ENCODE data around the gene RPL22. TPM values are rescaled to one million over a fixed set of nuclear protein-coding genes. Genes with fewer than 3 reads are reported as not detected.

RPL22 gene
- total RNA-seq, 1 experiment from 2014 or later = 441 TPM

DNA sequence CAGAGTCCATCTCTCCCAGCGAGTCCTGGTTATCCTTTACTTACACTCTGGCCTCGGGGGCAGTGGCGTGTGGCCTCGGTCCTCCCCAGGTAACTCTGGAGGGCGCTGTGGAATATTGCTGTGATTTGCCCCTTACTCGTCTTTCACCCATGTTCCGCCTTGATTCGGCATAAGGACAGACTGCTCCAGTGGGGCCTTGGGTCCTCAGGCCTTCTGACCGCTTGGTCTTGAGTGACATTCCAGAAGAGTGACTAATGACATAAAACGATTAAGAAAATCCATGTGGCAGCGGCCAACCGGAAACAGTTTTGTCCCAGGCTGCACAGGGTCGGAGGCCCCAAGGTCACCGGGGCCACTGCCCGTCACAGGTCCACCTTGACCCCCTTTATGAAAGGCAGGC, 25.3 kb upstream of the RPL22 start (continued):
- TF ChIP-seq, protein P1, sequence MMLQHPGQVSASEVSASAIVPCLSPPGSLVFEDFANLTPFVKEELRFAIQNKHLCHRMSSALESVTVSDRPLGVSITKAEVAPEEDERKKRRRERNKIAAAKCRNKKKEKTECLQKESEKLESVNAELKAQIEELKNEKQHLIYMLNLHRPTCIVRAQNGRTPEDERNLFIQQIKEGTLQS (CRISPR knock-in tag; conservative IDR thresholded peaks at IDR 0.05) = no peak

DNA sequence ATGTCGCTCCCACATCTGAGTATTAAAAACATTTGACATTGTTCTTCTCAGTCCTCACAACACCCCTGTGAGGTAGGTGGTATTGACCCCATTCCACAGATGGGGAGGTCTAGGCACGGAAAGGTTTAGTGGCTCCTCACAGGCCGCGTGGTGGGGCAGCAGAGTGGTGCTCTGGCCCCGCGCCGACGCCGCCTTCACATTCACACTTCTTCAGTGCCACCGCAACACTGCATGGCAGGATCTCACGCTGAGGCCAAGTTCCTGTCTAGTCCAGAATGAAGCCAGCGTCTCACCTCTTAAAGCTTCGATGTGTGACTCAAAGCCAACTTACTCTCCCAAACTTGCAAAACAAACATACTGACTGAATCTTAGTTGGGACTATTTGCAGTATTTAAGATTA, 24.2 kb upstream of the RPL22 start:
- Mint-ChIP-seq H3K4me1 (no peaks in the 10 kb centered on the region), H3K9me3 (no peaks in the 10 kb centered on the region), H3K27ac (no peak overlapping the region), H3K36me3 (peaks cover 46% of the 10 kb centered on the region), H3K27me3 (ENCODE audit: low read depth) (no peaks in the 10 kb centered on the region), H3K4me3 (no peak overlapping the region)
- DNase-seq (ENCODE audit: low spot score) (no peak), ATAC-seq (no peak)
- TF ChIP-seq, protein P2, sequence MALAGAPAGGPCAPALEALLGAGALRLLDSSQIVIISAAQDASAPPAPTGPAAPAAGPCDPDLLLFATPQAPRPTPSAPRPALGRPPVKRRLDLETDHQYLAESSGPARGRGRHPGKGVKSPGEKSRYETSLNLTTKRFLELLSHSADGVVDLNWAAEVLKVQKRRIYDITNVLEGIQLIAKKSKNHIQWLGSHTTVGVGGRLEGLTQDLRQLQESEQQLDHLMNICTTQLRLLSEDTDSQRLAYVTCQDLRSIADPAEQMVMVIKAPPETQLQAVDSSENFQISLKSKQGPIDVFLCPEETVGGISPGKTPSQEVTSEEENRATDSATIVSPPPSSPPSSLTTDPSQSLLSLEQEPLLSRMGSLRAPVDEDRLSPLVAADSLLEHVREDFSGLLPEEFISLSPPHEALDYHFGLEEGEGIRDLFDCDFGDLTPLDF (CRISPR knock-in tag; IDR thresholded peaks at IDR 0.05) = no peak
- TF ChIP-seq, protein P3, sequence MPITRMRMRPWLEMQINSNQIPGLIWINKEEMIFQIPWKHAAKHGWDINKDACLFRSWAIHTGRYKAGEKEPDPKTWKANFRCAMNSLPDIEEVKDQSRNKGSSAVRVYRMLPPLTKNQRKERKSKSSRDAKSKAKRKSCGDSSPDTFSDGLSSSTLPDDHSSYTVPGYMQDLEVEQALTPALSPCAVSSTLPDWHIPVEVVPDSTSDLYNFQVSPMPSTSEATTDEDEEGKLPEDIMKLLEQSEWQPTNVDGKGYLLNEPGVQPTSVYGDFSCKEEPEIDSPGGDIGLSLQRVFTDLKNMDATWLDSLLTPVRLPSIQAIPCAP (CRISPR knock-in tag; IDR thresholded peaks at IDR 0.05) = no peak
- no peak for TF ChIP-seq NR1H2 (CRISPR knock-in tag; IDR thresholded peaks at IDR 0.05)
- no peak for TF ChIP-seq EMX1 (CRISPR knock-in tag; IDR thresholded peaks at IDR 0.05)
- TF ChIP-seq RELA (CRISPR knock-in tag; IDR thresholded peaks at IDR 0.05; ENCODE audit: borderline replicate concordance) = no peak
- TF ChIP-seq, protein P4, sequence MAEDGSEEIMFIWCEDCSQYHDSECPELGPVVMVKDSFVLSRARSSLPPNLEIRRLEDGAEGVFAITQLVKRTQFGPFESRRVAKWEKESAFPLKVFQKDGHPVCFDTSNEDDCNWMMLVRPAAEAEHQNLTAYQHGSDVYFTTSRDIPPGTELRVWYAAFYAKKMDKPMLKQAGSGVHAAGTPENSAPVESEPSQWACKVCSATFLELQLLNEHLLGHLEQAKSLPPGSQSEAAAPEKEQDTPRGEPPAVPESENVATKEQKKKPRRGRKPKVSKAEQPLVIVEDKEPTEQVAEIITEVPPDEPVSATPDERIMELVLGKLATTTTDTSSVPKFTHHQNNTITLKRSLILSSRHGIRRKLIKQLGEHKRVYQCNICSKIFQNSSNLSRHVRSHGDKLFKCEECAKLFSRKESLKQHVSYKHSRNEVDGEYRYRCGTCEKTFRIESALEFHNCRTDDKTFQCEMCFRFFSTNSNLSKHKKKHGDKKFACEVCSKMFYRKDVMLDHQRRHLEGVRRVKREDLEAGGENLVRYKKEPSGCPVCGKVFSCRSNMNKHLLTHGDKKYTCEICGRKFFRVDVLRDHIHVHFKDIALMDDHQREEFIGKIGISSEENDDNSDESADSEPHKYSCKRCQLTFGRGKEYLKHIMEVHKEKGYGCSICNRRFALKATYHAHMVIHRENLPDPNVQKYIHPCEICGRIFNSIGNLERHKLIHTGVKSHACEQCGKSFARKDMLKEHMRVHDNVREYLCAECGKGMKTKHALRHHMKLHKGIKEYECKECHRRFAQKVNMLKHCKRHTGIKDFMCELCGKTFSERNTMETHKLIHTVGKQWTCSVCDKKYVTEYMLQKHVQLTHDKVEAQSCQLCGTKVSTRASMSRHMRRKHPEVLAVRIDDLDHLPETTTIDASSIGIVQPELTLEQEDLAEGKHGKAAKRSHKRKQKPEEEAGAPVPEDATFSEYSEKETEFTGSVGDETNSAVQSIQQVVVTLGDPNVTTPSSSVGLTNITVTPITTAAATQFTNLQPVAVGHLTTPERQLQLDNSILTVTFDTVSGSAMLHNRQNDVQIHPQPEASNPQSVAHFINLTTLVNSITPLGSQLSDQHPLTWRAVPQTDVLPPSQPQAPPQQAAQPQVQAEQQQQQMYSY (CRISPR knock-in tag; IDR thresholded peaks at IDR 0.05) = no peak
- CTCF ChIA-PET = interaction anchor here (1.2 kb wide), 1 partner anchor 17 kb away, joined by 4 read pairs; no protein-coding TSS in a partner anchor
- POLR2A ChIA-PET = no interaction called here

DNA sequence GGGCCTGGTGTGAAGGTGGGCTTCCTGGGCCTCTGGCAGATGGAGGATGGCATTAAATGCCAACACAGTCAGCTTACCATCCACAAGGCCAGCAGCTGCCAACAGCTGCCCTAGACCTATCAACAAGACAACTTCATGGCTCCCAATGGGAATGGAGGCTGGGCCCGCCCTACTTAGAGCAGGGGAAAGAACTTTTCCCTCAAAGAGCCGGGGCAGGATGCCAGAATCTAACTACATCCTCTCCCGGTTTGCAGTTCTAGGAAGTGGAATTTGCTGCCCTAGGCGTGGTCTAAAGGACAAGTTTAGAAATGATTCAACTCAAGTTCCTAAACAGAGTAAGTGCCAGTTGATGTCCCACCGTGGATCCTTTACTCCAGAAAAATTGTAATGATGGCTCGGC, 23.2 kb upstream of the RPL22 start:
- DNase-seq (ENCODE audit: low spot score) = no peak
- H3K27ac Mint-ChIP-seq = no peak overlapping the region
- no peaks in the 10 kb centered on the region for H3K27me3 Mint-ChIP-seq (ENCODE audit: low read depth)
- H3K36me3 Mint-ChIP-seq = peaks cover 46% of the 10 kb centered on the region
- POLR2A ChIA-PET = interaction anchor here (0.6 kb wide), 1 partner anchor 33 kb away, joined by 5 read pairs; no protein-coding TSS in a partner anchor
- ATAC-seq = no peak
- H3K4me3 Mint-ChIP-seq = no peak overlapping the region
- CTCF ChIA-PET = no interaction called here
- H3K4me1 Mint-ChIP-seq = no peaks in the 10 kb centered on the region
- no peaks in the 10 kb centered on the region for H3K9me3 Mint-ChIP-seq
- TF ChIP-seq SOX15 (CRISPR knock-in tag; IDR thresholded peaks at IDR 0.05) (no peak), EMX1 (CRISPR knock-in tag; IDR thresholded peaks at IDR 0.05) (no peak), SMAD3 (CRISPR knock-in tag; IDR thresholded peaks at IDR 0.05; ENCODE audit: borderline replicate concordance) (no peak), NFE2L1 (CRISPR knock-in tag; IDR thresholded peaks at IDR 0.05) (no peak), FOXJ3 (CRISPR knock-in tag; IDR thresholded peaks at IDR 0.05; ENCODE audit: borderline replicate concordance) (no peak)
- TF ChIP-seq, protein P5, sequence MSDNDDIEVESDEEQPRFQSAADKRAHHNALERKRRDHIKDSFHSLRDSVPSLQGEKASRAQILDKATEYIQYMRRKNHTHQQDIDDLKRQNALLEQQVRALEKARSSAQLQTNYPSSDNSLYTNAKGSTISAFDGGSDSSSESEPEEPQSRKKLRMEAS (CRISPR knock-in tag; IDR thresholded peaks at IDR 0.05) = no peak
- TF ChIP-seq, protein P6, sequence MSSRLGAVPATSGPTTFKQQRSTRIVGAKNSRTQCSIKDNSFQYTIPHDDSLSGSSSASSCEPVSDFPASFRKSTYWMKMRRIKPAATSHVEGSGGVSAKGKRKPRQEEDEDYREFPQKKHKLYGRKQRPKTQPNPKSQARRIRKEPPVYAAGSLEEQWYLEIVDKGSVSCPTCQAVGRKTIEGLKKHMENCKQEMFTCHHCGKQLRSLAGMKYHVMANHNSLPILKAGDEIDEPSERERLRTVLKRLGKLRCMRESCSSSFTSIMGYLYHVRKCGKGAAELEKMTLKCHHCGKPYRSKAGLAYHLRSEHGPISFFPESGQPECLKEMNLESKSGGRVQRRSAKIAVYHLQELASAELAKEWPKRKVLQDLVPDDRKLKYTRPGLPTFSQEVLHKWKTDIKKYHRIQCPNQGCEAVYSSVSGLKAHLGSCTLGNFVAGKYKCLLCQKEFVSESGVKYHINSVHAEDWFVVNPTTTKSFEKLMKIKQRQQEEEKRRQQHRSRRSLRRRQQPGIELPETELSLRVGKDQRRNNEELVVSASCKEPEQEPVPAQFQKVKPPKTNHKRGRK (CRISPR knock-in tag; IDR thresholded peaks at IDR 0.05; ENCODE audit: borderline replicate concordance) = no peak
- TF ChIP-seq, protein P7, sequence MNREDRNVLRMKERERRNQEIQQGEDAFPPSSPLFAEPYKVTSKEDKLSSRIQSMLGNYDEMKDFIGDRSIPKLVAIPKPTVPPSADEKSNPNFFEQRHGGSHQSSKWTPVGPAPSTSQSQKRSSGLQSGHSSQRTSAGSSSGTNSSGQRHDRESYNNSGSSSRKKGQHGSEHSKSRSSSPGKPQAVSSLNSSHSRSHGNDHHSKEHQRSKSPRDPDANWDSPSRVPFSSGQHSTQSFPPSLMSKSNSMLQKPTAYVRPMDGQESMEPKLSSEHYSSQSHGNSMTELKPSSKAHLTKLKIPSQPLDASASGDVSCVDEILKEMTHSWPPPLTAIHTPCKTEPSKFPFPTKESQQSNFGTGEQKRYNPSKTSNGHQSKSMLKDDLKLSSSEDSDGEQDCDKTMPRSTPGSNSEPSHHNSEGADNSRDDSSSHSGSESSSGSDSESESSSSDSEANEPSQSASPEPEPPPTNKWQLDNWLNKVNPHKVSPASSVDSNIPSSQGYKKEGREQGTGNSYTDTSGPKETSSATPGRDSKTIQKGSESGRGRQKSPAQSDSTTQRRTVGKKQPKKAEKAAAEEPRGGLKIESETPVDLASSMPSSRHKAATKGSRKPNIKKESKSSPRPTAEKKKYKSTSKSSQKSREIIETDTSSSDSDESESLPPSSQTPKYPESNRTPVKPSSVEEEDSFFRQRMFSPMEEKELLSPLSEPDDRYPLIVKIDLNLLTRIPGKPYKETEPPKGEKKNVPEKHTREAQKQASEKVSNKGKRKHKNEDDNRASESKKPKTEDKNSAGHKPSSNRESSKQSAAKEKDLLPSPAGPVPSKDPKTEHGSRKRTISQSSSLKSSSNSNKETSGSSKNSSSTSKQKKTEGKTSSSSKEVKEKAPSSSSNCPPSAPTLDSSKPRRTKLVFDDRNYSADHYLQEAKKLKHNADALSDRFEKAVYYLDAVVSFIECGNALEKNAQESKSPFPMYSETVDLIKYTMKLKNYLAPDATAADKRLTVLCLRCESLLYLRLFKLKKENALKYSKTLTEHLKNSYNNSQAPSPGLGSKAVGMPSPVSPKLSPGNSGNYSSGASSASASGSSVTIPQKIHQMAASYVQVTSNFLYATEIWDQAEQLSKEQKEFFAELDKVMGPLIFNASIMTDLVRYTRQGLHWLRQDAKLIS (CRISPR knock-in tag; IDR thresholded peaks at IDR 0.05; ENCODE audit: borderline replicate concordance) = no peak
- TF ChIP-seq, protein P8, sequence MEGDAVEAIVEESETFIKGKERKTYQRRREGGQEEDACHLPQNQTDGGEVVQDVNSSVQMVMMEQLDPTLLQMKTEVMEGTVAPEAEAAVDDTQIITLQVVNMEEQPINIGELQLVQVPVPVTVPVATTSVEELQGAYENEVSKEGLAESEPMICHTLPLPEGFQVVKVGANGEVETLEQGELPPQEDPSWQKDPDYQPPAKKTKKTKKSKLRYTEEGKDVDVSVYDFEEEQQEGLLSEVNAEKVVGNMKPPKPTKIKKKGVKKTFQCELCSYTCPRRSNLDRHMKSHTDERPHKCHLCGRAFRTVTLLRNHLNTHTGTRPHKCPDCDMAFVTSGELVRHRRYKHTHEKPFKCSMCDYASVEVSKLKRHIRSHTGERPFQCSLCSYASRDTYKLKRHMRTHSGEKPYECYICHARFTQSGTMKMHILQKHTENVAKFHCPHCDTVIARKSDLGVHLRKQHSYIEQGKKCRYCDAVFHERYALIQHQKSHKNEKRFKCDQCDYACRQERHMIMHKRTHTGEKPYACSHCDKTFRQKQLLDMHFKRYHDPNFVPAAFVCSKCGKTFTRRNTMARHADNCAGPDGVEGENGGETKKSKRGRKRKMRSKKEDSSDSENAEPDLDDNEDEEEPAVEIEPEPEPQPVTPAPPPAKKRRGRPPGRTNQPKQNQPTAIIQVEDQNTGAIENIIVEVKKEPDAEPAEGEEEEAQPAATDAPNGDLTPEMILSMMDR (IDR thresholded peaks at IDR 0.05) = no peak
- TF ChIP-seq, protein P9, sequence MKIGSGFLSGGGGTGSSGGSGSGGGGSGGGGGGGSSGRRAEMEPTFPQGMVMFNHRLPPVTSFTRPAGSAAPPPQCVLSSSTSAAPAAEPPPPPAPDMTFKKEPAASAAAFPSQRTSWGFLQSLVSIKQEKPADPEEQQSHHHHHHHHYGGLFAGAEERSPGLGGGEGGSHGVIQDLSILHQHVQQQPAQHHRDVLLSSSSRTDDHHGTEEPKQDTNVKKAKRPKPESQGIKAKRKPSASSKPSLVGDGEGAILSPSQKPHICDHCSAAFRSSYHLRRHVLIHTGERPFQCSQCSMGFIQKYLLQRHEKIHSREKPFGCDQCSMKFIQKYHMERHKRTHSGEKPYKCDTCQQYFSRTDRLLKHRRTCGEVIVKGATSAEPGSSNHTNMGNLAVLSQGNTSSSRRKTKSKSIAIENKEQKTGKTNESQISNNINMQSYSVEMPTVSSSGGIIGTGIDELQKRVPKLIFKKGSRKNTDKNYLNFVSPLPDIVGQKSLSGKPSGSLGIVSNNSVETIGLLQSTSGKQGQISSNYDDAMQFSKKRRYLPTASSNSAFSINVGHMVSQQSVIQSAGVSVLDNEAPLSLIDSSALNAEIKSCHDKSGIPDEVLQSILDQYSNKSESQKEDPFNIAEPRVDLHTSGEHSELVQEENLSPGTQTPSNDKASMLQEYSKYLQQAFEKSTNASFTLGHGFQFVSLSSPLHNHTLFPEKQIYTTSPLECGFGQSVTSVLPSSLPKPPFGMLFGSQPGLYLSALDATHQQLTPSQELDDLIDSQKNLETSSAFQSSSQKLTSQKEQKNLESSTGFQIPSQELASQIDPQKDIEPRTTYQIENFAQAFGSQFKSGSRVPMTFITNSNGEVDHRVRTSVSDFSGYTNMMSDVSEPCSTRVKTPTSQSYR (CRISPR knock-in tag; IDR thresholded peaks at IDR 0.05) = no peak
